HTERT RPE-1 (cell line): ENCODE measurements around the gene PARN.
"Not testable (repeated sequence)": the region's sequence is repeated elsewhere in the genome, so short reads cannot be mapped to it uniquely, and the experiment has no call there.

Experiments
- in situ Hi-C: fragments of 300-500 bp; cut with MboI; formaldehyde crosslinking; loops from 4 replicates; pipeline ENCODE4 v1.14.3; 2020; ENCODE audit warnings: low sequenced_read_pairs

The PARN gene

DNA sequence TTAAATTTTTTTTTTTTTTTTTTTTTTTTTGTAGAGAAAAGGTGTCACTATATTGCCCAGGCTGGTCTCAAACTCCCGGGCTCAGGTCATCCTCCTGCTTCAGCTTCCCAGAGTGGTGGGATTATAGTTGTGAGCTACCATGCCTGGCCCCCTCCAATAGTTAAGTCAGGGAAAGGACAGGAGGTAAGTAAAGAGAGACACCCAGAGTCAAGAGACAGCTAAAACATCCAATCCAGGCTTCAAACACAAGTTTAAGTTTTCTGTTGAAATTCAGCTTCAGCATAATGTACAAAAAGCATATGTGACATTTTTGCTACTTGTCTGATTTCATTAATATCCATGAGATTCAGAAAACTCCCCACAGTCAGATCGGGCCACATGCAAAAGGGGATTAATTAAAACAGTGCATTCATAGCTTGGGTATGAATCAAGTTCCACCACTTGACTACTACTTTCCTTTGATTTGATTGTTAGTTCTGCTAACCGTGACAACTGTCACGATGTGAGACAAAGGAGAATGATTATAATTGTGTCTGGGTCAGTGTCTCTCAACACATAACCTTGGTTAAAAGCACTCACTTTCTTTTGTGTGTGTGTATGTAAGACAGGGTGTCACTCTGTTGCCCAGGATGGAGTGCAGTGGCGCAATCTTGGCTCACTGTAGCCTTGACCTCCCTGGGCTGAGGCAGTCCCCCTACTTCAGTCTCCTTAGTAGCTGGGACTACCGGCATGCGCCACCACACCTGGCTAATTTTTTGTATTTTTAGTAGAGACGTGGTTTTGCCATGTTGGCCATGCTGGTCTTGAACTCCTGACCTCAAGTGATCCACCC is 184.9 kb downstream of the PARN start:
- in situ Hi-C loops: no loop called here

DNA sequence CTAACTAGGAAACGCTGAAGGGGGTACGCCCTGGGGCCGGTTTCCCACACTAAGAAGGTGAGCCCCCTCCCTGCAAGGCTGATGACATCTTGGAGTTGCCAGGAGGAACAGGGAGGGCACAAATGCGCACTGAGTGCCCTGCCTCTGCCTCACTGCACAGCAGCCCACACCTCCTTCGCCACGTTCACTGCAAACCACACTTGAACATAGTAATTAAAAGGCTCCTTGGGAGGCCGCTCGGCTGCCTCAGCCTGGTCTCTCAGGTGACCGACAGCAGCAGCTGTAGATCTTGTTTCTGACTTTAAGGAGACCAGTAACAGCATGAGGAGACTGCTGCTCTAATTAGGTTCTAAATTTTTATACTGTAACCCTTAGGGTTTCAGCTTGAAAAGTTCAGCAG is 188.5 kb downstream of the PARN start:
- in situ Hi-C loops: not testable (repeated sequence)

DNA sequence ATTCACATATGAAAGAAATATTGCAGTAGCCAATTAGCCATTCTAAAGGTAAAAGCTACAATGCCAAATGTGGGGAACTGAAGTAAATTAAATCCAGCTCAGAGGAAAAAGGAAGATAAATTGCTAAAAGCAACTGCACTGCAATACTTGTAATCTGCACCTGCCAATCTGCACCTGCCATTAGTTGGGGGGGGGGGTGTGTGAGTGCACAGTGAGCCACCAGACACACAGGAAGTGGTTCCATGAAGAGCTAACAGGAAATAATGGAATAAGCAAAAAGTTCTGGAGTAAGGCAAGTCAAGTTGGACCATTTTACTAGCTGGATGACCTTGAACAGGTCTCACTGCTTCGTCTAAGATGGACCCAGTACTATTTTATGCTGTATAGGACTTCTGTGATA is 191.8 kb downstream of the PARN start:
- in situ Hi-C loops: no loop called here

DNA sequence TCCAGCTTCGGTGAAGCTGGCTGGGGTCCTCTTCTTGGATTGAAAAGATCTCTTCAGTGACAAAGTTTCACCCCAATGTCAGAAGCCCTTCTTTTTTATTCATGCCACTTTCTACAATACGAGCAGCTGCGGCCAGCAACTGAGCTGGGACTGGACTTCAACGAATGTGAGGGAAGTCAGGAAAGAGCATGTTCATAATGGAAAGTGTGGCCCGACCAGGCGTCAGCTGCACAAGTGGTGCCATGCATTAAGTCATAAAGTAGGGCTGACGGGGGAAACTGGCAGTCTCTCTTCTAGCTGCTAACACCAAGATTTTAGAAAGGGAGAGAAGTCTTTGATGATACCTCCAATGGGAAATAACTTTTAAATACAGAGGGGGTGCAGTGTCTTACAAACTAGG is 192.6 kb downstream of the PARN start:
- in situ Hi-C loops: no loop called here

DNA sequence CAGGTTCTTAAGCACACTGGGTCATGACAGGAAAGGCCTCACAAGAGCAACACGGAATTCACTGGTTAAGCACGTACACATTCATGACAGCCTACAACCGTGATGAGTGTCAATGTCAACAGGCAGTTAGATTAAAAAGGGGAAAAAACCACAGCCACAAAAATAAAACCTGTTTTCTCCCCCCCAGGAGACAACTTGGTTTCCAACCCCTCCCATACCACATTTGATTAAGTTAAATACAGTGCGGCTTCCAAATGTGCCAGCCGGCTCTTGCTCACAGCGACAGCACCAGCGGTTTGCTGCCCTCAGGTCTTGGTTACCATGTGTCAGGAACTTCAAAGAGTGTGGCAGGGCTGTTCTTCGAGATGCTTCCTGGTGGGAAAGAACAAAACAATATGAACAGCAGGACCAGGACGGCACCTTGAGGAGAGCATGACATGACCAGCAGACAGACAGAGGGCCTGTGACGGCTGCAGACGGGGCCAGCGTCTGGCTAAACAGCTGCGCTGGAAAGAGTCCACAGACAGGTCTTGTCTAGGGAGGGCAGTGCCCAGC is 193.6 kb downstream of the PARN start:
- in situ Hi-C loops: no loop called here

DNA sequence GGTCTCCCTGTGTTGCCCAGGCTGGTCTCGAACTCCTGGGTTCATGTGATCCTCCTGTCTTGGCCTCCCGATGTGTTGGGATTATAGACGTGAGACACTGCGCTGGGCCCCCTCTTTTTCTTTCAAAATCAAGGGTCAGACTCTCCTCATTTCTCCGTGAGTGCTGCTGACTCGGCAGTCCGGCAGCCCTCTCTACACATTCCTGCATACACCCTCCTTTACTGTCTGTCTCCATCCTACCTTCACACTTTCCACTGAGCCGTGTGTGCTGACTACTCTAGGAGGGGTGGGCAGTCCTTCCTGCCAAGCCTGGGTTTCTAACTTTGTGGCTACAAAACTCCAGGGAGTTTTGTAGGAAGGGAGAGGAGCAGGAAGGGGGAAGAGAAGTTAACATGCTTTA is 195.2 kb downstream of the PARN start:
- in situ Hi-C loops: no loop called here

DNA sequence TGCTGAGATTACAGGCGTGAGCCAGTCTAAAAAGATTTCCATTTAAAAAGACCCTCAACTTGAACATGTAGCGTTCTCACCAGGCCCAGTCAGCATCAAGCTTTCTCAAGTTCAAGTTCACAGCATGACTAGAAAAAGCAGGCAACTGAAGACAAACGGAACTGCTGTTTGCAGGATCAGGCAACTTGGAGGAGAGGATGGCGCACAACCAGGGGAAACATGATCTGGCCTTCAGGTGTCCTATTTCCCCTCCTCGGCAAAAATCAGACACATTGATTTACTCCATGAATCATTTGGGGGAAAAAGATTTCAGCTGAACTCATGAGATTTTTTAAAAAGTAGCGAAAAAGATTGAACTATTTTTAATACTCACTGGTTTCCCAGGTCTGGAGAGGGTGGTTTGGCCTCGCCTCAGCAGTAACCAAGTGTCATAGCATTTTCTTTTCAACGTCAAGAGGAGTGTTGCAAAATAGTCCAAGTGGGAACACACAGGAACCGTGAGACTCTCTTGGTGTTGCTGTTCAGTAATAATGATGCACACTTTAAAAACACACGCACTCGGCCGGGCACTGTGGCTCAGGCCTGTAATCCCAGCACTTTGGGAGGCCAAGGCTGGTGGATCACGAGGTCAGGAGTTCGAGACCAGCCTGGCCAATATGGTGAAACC is 201.0 kb downstream of the PARN start:
- in situ Hi-C loops: not testable (repeated sequence)

DNA sequence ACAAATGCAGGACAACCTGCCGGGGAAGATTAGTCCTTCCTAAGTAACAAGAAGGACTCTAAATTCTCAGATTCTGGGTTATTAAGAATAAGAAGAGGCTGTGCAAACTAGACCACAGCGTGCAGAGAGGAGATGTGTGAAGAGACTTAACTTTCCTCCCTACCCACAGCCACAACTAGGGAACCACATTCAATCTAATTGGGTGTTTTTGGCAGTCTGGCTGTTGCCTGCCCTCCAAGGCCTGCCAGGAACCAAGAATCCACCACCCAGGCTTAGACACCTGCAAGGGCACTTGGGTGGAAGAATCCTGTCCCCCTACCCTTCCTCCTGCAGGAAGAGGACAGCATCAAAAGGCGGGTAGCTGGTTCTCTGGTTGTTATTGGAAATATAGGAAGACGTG is 202.0 kb downstream of the PARN start:
- in situ Hi-C loops: no loop called here

DNA sequence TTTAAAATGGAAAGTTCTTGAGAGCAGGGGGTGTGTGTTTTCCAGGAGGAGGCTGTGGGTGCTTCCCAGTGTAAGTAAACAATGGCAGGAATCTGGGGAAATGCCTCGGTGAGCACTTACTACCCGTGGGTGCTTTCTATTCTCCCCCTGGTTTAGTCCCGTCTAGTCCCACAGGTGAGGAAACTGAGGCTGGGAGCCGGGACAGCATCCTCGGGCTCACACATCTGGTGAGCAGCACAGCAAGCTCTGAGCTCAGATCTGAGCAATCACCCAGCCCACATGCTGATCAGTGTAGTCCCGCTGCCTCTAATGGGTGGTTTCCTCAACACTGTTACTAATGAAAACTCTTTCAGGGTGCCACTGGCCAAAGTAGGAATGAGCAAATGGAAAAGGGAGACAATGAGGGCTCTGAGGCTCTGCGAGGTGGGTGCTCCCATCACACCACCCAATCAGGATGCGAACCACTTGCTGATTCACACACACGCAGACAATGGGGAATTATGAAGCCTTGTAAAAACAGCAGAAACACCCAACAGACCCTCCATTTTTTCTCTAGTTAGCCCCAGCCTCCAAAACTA is 202.6 kb downstream of the PARN start:
- in situ Hi-C loops: no loop called here

DNA sequence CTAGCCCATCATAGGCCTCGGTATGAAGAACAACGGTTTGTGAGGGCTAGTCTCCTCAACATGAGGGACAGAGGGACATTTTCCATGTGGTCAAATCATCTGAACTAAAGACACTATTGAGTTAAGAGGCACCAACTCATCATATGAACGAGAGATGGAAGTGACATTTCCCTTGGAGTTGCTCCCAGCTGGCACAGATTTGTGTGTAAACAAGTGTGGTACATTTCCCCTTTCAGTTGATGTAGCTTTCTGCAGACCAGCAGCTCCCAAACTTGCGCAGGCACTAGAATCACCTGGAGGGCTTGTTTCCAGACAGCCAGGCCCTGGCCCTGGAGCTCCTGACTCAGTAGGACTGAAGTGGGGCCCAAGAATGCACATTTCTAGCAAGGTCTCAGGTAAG is 205.5 kb downstream of the PARN start:
- in situ Hi-C loops: no loop called here

DNA sequence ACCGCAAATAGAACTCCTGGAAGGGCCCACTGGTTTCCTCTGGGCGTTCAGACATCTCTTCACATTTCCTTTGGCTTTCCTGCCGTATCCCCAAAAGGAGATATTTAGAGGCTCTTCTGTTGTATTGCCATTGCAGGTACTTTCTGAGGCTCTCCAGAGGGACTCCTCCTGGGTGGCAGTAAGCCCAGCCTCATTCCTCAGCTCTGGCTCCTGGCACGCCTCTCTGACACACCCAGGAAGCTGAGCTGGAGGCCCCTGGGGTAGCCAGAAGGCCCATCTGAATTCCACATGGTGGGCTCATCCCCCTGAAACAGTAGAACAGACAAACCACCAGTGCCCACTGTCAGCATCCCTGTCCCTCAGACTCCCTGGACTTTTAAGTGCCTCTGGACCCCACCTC is 206.7 kb downstream of the PARN start:
- in situ Hi-C loops: no loop called here

DNA sequence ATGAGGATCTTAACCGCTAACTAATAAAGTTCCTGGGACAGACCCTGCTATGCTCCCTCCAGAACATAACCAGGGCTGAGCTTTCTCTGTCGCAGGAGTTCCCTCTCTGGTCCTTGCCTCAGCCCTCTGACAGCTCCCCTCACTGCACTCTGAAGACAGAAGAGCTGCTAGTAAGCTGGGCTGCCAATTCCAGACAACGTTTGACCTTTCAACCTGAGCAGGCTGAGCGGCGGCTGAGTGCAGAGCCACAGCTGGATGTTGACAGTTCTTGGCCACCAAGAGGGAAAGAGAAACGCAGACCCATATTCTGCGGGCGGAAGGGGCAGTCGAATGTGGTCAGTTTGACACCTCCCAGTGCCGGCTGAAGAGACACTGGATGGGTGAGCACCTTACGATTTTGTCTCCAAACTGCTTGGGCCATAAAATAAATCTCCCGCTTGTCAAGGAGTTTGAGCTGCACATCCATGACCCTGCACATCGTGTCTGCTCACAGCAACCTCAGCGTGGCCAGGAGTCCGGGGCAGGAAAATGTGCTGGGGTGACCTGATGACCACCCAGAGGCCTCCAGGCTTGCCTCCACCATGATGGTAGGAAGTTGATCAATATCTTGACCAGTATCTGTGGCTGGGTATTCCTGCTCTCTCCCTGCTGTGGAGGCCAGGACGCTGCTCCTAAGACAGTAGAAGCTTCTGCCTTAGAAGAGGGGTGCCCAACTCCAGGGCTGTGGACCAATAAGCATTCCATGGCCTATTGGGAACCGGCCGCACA is 209.2 kb downstream of the PARN start:
- in situ Hi-C loops: no loop called here

DNA sequence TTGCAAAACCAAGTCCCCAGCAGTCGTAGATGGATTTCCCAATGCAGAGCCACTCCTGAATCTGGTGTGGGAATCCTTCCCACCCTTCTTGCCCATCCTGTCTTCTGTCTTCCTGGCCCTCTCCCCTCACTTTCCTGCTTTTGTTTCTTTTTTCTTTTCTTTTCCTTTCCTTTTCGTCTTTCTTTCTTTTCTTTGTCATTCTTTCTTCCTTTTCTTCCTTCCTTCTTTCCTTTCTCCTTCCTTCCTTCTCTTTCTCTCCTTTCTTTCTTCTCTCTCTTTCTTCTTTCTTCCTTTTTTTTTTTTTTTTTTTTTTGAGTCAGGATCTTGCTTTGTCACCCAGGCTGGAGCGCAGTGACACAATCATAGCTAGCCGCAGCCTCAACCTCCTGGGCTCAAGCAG is 209.8 kb downstream of the PARN start:
- in situ Hi-C loops: not testable (repeated sequence)

DNA sequence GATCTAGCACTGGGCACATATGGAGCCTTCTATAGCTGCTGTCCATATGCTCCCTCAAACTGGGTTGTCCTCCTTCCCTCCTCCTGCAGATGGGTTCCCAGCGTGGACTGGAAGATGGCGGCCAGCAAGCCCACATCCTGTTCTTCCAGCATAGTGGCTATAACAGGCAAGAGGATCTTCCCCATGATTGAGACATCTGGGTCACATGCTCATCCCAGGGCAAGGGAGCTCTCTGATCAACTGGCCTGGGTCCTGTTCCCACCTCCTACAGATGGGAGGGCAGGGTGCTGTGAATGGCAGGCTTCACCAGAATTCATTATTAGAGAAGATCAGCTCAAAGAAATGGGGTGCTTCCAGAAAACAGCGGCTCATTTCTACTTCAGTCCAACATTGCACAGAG is 210.2 kb downstream of the PARN start:
- in situ Hi-C loops: no loop called here

DNA sequence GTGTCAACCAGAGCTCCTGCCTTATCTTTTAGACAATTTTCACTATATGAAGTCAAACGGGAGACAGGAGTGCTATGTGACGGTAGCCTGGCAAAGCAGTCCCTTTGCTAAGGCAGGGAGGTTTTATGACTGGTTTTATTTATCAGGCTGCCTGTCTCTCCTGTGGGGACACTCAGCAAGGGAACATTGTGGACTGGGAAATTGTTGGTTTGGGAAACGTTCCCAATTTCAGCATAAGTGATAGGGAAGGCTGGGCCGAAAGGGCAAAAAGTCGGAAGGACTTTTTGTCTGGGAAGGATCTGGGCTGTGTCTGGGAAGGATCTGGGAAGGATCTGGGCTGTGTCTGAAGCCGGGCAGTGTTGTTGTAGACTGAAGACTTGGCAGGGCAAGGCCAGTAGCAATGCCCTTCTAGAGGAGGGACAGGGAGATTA is 211.2 kb downstream of the PARN start:
- in situ Hi-C loops: no loop called here

DNA sequence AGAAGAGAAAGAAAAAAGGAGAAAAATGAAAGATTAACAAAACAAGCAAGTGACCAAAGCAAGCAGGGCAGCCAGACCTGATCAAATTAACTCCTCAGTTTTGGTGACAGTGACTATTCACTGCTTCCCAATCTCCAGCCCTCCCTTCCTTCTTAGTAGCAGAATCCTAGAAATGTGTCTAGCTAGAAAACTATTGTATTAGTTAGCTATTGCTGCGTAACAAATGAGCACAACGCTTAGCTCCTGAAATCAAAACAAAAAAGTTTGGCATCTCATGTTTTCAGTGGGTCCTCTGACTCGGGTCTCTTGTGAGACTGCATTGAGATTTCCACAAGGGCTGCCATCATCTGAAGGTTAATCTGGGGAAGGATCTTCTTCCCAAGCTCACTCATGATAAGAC is 213.9 kb downstream of the PARN start:
- in situ Hi-C loops: no loop called here

DNA sequence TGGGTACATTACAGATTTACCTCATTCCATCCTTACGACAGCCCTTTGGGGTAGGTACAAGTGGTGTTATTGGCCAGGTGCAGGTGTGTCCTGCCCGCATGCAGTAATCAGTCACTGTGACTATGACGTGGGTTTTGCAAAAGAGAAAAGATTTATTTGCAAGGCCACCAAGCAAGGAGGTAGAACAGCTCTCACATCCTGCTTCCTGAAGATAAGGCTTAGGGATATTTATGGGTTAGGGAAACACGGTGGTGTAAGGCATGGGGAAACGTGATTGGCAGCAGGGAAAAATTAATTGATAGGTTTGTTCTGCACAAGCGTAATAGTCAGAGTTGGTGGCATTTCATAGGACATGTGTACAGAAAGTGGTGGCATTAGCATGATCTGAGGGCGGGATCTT is 214.8 kb downstream of the PARN start:
- in situ Hi-C loops: no loop called here

DNA sequence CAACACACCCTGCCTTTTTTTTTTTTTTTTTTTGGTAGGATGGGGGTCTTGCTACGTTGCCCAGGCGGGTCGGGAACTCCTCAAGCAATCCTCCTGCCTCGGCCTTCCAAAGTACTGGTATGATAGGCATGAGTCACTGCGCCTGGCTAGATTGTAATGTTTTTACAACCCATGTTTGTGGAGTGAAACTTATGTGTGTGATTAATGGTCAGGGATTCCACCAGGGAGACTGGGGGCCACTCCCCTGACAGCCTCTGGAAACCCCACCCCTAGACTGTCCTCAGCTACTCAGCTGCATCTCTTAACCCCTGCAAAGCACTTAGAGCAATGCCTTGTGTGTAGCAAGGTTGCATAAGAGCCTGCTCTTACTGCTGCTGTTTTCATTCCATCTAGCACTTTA is 220.5 kb downstream of the PARN start:
- in situ Hi-C loops: no loop called here

DNA sequence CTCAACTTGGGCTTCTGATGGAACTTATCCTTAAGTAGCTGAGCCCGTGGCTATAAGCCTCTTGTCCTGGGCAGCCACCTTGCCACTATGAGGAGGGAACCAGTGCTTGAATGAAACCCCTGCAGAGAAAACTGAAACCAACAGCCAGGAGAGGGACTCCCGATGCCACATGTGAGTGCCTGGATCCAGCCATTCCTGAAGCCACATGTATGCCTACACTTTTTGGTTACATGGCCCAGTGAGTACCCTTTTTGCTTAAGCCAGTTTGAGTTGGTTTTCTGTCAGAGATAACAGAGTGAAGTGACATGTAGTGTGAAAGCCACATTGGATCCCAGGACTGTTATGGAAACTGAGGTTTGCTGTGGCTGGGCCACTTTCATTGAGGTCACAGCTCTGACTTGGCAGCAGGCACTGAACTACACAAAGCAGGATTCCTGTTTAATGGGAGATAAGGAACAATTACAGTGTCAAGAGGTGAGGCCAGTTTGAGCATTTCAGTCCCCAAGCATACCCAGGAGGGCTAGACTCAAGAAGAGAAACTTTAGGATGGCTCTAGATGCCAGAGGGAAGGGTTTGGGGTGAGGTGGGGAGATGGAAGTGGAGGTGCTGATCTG is 222.2 kb downstream of the PARN start:
- in situ Hi-C loops: no loop called here

DNA sequence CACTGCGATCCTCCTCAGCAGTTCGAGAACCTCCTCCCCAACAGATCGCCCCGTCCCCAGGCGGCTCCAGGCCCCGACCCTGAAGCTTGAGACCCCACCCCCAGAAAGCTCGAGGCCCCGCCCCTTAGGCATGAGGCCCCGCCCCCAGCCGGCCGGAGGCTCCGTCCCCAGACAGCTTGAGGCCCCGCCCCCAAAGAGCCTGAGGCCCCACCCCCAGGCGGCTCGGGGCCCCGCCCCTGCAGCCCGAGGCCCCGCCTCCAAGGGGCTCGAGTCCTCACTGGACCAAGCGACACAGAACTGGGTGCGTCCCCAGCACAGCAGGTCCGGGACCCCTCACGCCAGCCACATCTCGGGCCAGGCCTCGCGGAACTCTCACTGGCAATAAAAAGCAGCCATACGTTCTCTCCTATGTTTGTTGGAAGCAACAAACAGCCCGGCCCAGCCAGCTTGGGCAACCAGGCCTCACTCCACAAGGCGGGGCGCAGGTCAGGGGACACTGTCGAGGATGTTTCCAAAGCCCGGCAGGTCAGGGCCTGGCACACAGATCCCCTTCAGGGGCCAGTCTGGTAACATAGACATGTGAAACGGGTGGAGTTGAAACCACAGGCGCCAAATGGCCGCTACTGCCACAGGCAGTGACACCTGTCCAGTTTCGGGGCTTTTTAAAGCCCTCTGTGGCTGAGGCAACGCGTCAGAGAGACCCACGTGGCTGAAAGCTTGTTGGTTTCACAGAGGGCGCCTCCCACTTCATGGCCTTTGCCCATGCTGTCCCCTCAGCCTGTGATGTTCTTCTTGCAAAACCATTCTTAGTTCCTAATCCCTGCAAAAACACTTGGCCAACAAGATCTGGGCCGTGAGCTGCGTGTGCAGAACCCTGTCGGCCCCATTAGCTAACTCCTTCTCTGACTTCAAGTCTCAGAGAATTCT is 224.2 kb downstream of the PARN start:
- in situ Hi-C loops: no loop called here
